SK-N-SH (cell line): ENCODE results near the gene SLC13A4. TPM values are rescaled to one million over a fixed set of nuclear protein-coding genes. Genes with fewer than 3 reads are reported as not detected.

Experiments used
- CTCF ChIA-PET: fragments of 300-600, 350-600 bp; formaldehyde crosslinking; extraction: SDS; loops from one replicate; lab custom pipeline; 2021; lab: Yijun Ruan, JAX
- POLR2A ChIA-PET: fragments of 350-600 bp; sonication (Branson Sonifier 250); formaldehyde crosslinking; extraction: SDS; loops from one replicate; lab custom pipeline; 2020; ENCODE audit warnings: antibody characterized with exemption, inconsistent platforms; lab: Yijun Ruan, JAX
- DNase-seq: peaks from one replicate; pipeline ENCODE4 v3.0.0; 2012
- H2AFZ ChIP-seq: fragments of 200-600 bp; sonication (generic); 2 replicates; pipeline ENCODE4 v1.8.1; 2016; ENCODE audit warnings: antibody characterized with exemption, mild to moderate bottlenecking, low read depth
- H3F3A ChIP-seq: fragments of 200-600 bp; sonication (generic); replicated peaks from 2 replicates; pipeline ENCODE3; 2016; ENCODE audit warnings: antibody characterized with exemption, mild to moderate bottlenecking; ENCODE audit not compliant: insufficient read depth
- H3K27ac ChIP-seq, 2 experiments: fragments of 200-500 bp in 1 of 2; fragments of 200-600 bp in 1 of 2; sonication (Bioruptor generic) in 1 of 2; sonication (generic), shearing (Covaris generic) in 1 of 2; 2 replicates each; pipeline versions ENCODE4 v1.5.1 to v1.6.1; 2014 to 2016; ENCODE audit warnings: low read depth in 2 of 2, inconsistent platforms in 1 of 2, low read length in 1 of 2, mild to moderate bottlenecking in 1 of 2, mixed read lengths in 1 of 2
- H3K27me3 ChIP-seq: fragments of 200-600 bp; sonication (generic), shearing (Covaris generic); 2 replicates; pipeline ENCODE4 v1.6.1; 2016; ENCODE audit warnings: mixed run types; ENCODE audit not compliant: insufficient read depth
- H3K36me3 ChIP-seq, 2 experiments: fragments of 200-500 bp in 1 of 2; fragments of 200-600 bp in 1 of 2; sonication (Bioruptor generic) in 1 of 2; sonication (generic) in 1 of 2; replicated peaks in 1 of 2; 2 replicates each; pipeline versions ENCODE3 to v1.5.1; 2014 to 2016; ENCODE audit warnings: low read length in 1 of 2, mild to moderate bottlenecking in 1 of 2; ENCODE audit not compliant: insufficient read depth in 2 of 2, control insufficient read depth in 1 of 2
- H3K4me1 ChIP-seq, 2 experiments: fragments of 200-500 bp in 1 of 2; fragments of 200-600 bp in 1 of 2; sonication (Bioruptor generic) in 1 of 2; sonication (generic), shearing (Covaris generic) in 1 of 2; 2 replicates each; pipeline versions ENCODE4 v1.5.1 to v1.6.1; 2014 to 2016; ENCODE audit warnings: low read depth in 1 of 2, low read length in 1 of 2, mixed run types in 1 of 2; ENCODE audit not compliant: insufficient read depth in 2 of 2, control insufficient read depth in 1 of 2
- H3K4me2 ChIP-seq: fragments of 200-600 bp; sonication (generic), shearing (Covaris generic); 2 replicates; pipeline ENCODE4 v1.6.1; 2017; ENCODE audit warnings: mixed run types
- H3K4me3 ChIP-seq, 2 experiments: fragments of 200-500 bp in 1 of 2; fragments of 200-600 bp in 1 of 2; sonication (Bioruptor generic) in 1 of 2; sonication (generic), shearing (Covaris generic) in 1 of 2; 2 replicates each; pipeline versions ENCODE4 v1.5.1 to v1.8.1; 2014 to 2016; ENCODE audit warnings: low read depth in 2 of 2, inconsistent platforms in 1 of 2, low read length in 1 of 2, mild to moderate bottlenecking in 1 of 2, mixed read lengths in 1 of 2, moderate library complexity in 1 of 2
- H3K79me2 ChIP-seq: fragments of 200-600 bp; sonication (generic); 2 replicates; pipeline ENCODE4 v1.8.1; 2017; ENCODE audit warnings: mild to moderate bottlenecking; ENCODE audit not compliant: insufficient read depth
- H3K9ac ChIP-seq: fragments of 200-600 bp; sonication (generic); 2 replicates; pipeline ENCODE4 v1.6.1; 2017; ENCODE audit warnings: mixed run types
- H3K9me2 ChIP-seq: fragments of 200-600 bp; sonication (generic); 2 replicates; pipeline ENCODE4 v1.6.1; 2017; ENCODE audit warnings: mixed run types
- H3K9me3 ChIP-seq: fragments of 200-600 bp; sonication (generic); 2 replicates; pipeline ENCODE4 v1.6.1; 2017; ENCODE audit warnings: mixed run types, mild to moderate bottlenecking, moderate library complexity
- H4K20me1 ChIP-seq: fragments of 200-600 bp; sonication (generic); 2 replicates; pipeline ENCODE4 v1.6.1; 2017; ENCODE audit warnings: mild to moderate bottlenecking, mixed run types; ENCODE audit not compliant: insufficient read depth
- CHD2 ChIP-seq: fragments of 150-350 bp; IDR thresholded peaks from 2 replicates; pipeline ENCODE4 v1.6.1; 2018; ENCODE audit warnings: low read length; ENCODE audit not compliant: partially characterized antibody
- EP300 ChIP-seq, 2 experiments: IDR thresholded peaks; 2 replicates each; pipeline versions ENCODE4 v1.4.0 to v1.6.1; 2012; ENCODE audit warnings: borderline replicate concordance in 1 of 2, low read depth in 1 of 2, low read length in 1 of 2
- MXI1 ChIP-seq: IDR thresholded peaks from 2 replicates; pipeline ENCODE4 v1.6.1; 2012; ENCODE audit warnings: mild to moderate bottlenecking, low read depth, low read length, improper control_type of control experiment
- PBX3 ChIP-seq: IDR thresholded peaks from 2 replicates; pipeline ENCODE4; 2012
- POLR2AphosphoS5 ChIP-seq: IDR thresholded peaks from 2 replicates; pipeline ENCODE4 v1.6.1; 2012; ENCODE audit warnings: low read depth, low read length
- RAD21 ChIP-seq: IDR thresholded peaks from 2 replicates; pipeline ENCODE4 v1.6.1; 2012; ENCODE audit warnings: mild to moderate bottlenecking, low read length
- RCOR1 ChIP-seq: fragments of 150-350 bp; IDR thresholded peaks from 2 replicates; pipeline ENCODE4 v1.6.1; 2017; ENCODE audit warnings: antibody characterized with exemption, low read length
- RXRA ChIP-seq: IDR thresholded peaks from 2 replicates; pipeline ENCODE4 v1.4.0; 2012; ENCODE audit warnings: low read depth, mild to moderate bottlenecking, borderline replicate concordance
- TAF1 ChIP-seq: IDR thresholded peaks from 2 replicates; pipeline ENCODE4 v1.6.1; 2012; ENCODE audit warnings: low read depth, mild to moderate bottlenecking, low read length, moderate library complexity, borderline replicate concordance
- TCF12 ChIP-seq: IDR thresholded peaks from 2 replicates; pipeline ENCODE4 v1.4.0; 2012
- TEAD4 ChIP-seq: IDR thresholded peaks from 2 replicates; pipeline ENCODE4 v1.4.0; 2012; ENCODE audit warnings: mild to moderate bottlenecking, borderline replicate concordance; ENCODE audit not compliant: insufficient read depth
- WGBS: methylation state at CpG from one replicate; pipeline ENCODE4 v1.1.6; 2017; ENCODE audit warnings: low lambda C conversion rate; 5-methylcytosine and 5-hydroxymethylcytosine counted together
- polyA plus RNA-seq, 3 experiments: library from polyadenylated mRNA; depleted of rRNA; stranded (reverse); fragments of >200 nt; gene quantifications; 2 replicates each; pipeline ENCODE4 v1.2.3, GENCODE V29; 2012
- TF ChIP-seq, protein P1 (sequence below): IDR thresholded peaks from 2 replicates; pipeline ENCODE4 v1.4.0; 2012; ENCODE audit warnings: low read depth
- TF ChIP-seq, protein P2 (sequence below): fragments of 200-600 bp; sonication (generic); IDR thresholded peaks from 2 replicates; pipeline ENCODE4 v1.6.1; 2017; ENCODE audit warnings: antibody characterized with exemption, mild to moderate bottlenecking, moderate library complexity

The SLC13A4 gene
- polyA plus RNA-seq, 1 of the 3 experiments (the other 2 are of a cell fraction): 0.30 TPM

- TF ChIP-seq EP300 (IDR thresholded peaks at IDR 0.05; ENCODE audit: borderline replicate concordance in 1 of 2, low read depth in 1 of 2, low read length in 1 of 2) (no peak; a peak in 1 of 4 replicates), TCF12 (peak; percentile 46; the same call in 1 of the 2 replicates), TEAD4 (0 out of 2 replicates have a peak, but pooled peaks have one; percentile 7), MXI1 (peak; percentile 92), RXRA (no peak), RAD21 (peak; percentile 47), RCOR1 (peak; percentile 52; the same call in 1 of the 2 replicates), CHD2 (peak; percentile 46), TAF1 (no peak), POLR2AphosphoS5 (no peak)
- TF ChIP-seq, protein P1, sequence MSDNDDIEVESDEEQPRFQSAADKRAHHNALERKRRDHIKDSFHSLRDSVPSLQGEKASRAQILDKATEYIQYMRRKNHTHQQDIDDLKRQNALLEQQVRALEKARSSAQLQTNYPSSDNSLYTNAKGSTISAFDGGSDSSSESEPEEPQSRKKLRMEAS: peak; percentile 80
- TF ChIP-seq, protein P2, sequence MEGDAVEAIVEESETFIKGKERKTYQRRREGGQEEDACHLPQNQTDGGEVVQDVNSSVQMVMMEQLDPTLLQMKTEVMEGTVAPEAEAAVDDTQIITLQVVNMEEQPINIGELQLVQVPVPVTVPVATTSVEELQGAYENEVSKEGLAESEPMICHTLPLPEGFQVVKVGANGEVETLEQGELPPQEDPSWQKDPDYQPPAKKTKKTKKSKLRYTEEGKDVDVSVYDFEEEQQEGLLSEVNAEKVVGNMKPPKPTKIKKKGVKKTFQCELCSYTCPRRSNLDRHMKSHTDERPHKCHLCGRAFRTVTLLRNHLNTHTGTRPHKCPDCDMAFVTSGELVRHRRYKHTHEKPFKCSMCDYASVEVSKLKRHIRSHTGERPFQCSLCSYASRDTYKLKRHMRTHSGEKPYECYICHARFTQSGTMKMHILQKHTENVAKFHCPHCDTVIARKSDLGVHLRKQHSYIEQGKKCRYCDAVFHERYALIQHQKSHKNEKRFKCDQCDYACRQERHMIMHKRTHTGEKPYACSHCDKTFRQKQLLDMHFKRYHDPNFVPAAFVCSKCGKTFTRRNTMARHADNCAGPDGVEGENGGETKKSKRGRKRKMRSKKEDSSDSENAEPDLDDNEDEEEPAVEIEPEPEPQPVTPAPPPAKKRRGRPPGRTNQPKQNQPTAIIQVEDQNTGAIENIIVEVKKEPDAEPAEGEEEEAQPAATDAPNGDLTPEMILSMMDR: peak; percentile 29; the same call in 1 of the 2 replicates
- TF ChIP-seq, all 33 proteins: peak for 8
- Histone ChIP-seq H3K4me2 (peak overlapping the region; percentile 4; the same call in 1 of the 2 replicates), H2AFZ (peak overlapping the region; percentile 14; the same call in 1 of the 2 replicates), H3F3A (peaks cover 41% of the 10 kb centered on the region), H3K9me2 (no peaks in the 10 kb centered on the region), H3K79me2 (no peaks in the 10 kb centered on the region), H3K9me3 (no peaks in the 10 kb centered on the region), H3K27ac (peak overlapping the region; percentile 87 to 93; a peak in 3 of 4 replicates), H3K36me3 (no peaks in the 10 kb centered on the region), H3K27me3 (no peaks in the 10 kb centered on the region), H3K9ac (no peak overlapping the region), H3K4me3 (no peak overlapping the region), H4K20me1 (no peaks in the 10 kb centered on the region), H3K4me1 (peaks cover 35 to 46% of the 10 kb centered on the region in 2 experiments)
- 62% methylated on average over 4 of the region's 4 CpGs for WGBS
- DNase-seq: peak; percentile 81
- ChIA-PET POLR2A (interaction anchor here (0.8 to 0.9 kb wide), 2 partner anchors 11 to 50 kb away, joined by 3 to 4 read pairs; partner anchors contain the start of gene STMP1), CTCF (interaction anchor here (0.9 to 11.2 kb wide), 21 partner anchors 8 to 359 kb away, joined by 3 to 153 read pairs (median 5); partner anchors contain the start of gene STMP1)
These were observed 15.7 kb downstream of the SLC13A4 start for GRCh38 chr7:135712182-135712782.

- no peaks in the 10 kb centered on the region for H3K36me3 ChIP-seq
- H3K4me3 ChIP-seq: no peak overlapping the region
- no peaks in the 10 kb centered on the region for H3K9me2 ChIP-seq
- no peak for TF ChIP-seq MXI1
- no peak for TF ChIP-seq RCOR1
- TF ChIP-seq CHD2: no peak
- TF ChIP-seq PBX3: 0 out of 2 replicates have a peak, but pooled peaks have one; percentile 6
- TF ChIP-seq, protein P2: peak; percentile 7; the same call in 1 of the 2 replicates
- no peaks in the 10 kb centered on the region for H3K9me3 ChIP-seq
- peaks cover 25 to 41% of the 10 kb centered on the region in 2 experiments for H3K4me1 ChIP-seq
- no peak overlapping the region for H3K9ac ChIP-seq
- 55% methylated on average over 7 of the region's 8 CpGs for WGBS
- no peaks in the 10 kb centered on the region for H3K79me2 ChIP-seq
- H3K4me2 ChIP-seq: no peak overlapping the region
- peak overlapping the region in 1 of 2 experiments; percentile 93; a peak in 2 of 4 replicates for H3K27ac ChIP-seq
- no peaks in the 10 kb centered on the region for H4K20me1 ChIP-seq
- ChIA-PET POLR2A (interaction anchor here (0.6 kb wide), 1 partner anchor 391 kb away, joined by 3 read pairs; no protein-coding TSS in a partner anchor), CTCF (interaction anchor here (0.6 to 11.2 kb wide), 32 partner anchors 9 to 1780 kb away, joined by 3 to 153 read pairs (median 6); partner anchors contain the start of gene STMP1)
- DNase-seq: no peak
- no peak overlapping the region for H2AFZ ChIP-seq
- H3F3A ChIP-seq: peaks cover 30% of the 10 kb centered on the region
- no peaks in the 10 kb centered on the region for H3K27me3 ChIP-seq
These were observed 16.9 kb downstream of the SLC13A4 start for GRCh38 chr7:135711139-135711469.
